HG03571 (cell line): ENCODE data around the gene SAP30BP.

Source experiments
- ATAC-seq: cut with Tn5 transposase; IDR thresholded peaks from one replicate; pipeline ENCODE4 v1.9.1; 2021; ENCODE audit not compliant: unreplicated experiment

SAP30BP gene

DNA sequence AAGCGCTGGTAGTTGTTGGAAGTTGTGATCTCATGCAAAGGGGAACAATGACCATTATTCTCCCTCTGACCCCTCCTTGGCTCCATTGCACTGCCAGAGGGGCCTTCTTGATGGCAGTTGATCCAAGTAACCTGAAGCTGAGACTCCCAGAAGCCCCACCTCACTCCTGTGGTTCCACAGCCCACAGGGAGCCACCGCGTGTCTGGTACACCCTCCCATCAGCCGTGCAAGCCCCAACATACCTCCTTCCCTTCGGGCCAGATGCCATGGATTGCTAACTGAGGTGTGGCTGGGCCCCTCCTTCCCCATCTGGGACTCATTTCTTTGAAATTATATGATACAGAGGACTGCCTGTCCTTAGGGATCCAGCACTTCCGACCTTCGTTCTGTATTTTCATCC lies 17.8 kb downstream of the SAP30BP start:
- no peak for ATAC-seq

DNA sequence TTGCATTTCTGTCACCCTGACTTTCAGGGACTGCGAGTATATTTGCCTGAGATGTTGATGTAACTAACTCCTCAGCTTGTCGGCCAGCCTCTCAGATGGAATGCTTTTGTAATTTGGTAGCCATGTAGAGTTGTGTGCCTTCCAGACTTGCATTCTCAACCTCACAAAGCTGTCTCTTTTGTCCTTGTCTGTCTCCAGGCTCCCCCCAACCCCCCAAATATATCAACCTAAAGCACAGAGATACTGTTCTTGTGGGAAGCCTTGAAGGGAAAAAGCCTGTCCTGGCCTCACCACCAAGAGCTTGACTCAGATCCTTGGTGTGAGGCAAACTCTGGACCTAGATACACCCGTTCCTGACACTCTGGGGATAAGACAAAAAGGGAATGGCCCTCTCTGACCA lies 18.4 kb downstream of the SAP30BP start:
- no peak for ATAC-seq

DNA sequence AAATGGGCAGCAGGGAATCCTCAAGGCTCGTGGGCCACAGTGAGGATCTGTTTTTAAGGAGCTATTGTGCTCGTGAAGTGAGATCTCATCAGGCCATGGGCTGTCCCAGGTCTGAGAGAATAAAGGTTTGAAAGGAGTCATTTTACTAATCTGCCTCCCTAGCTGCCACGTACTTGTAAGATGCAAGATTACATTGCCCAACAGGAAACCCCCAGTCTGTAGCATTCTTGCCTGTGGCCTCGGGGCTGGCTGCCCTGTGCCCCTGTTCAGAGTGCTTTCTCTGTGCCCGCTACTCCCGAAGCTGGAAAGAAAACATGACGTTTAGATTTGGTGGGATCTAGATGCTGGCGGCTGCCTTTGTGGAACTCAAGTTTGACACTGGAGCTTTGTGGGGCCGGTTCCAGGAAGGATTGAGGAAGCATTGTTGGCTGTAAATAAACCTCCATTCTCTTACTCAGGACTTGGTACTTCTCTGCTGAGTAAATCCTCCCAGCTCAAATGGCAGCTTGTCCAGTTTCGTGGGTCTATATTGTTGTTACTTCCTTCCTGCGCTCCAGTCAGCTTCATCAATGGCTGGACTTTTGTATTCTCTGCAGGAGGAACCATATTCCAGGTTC lies 21.2 kb downstream of the SAP30BP start:
- no peak for ATAC-seq

DNA sequence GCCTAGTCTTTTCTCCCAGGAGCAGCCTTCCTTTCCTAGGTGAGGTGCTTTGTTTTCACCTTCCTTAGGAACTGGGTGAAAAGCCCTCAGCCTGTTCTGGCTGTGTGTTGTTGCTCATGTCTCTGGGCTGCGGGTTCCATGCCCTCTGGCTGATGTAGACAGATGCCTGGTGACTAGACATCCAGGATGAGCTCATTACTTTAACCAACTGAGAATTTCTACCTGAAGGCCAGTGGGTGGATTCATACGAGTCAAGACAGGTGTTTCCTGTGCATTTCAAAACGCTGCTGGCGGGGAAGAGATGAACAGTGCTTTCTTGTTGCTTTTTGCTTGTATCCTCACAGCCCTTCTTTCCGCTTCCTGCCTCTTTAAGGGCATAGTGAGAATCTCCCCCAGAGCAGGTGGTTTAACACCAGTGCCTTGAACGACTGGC lies 22.3 kb downstream of the SAP30BP start:
- ATAC-seq = no peak

DNA sequence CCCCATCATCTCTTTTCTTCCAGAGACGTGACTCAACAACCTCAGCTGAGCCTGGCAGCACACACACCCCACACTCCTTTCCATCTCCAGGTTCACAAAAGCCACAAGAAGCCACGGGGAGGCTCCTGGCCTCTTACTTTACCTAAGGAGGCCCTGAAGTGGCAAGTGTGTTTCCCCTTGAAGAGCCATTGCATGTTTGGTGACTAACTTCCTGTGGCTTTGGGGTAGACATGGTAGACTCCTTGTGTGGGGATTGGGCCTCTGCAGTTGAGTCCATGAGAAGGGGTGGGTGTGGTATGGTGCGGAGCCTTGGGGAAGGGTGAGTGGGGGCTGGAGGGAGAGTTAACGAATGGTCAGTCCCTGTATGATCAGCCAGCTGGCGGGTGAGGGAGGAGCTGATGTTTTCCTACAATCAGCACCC lies 24.2 kb downstream of the SAP30BP start:
- no peak for ATAC-seq

DNA sequence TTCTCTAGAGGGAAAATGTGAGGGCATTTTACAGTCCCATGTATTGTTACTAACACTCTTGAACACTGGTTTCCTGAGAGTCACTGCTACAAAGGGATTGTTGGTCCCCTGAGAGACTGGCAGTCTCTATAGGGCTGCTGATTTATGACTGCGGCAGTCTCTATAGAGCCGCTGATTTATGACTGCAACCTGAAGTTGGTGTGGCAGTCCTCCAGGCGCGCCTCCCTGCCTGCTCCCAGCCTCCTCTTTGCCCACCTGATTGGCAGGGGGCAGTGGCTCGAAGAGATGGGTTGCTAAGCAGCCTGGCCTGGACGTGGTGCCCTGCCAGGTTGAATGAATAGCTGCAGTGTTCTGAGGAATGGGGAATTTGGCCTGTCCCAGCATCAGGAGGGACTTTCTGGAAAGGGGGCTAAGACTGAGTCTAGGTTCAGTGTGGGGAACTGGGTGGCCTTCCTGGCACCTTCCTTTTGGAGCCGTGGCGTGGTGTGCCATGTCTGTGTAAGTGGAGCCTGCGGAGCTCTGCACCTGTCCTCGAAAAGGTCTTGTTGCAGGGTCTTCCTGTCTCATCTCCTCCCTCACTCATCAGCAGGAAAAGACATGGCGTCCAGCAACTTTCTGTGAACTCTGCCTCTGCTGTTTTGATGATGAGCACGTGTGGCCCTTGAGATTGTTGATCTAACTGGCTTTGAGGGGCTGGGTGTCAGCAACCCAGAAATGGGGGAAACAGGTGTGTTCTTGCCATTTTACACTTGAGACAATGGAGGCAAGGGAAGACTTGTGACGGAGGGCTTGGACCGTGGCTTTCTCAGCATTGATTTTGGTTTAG lies 24.9 kb downstream of the SAP30BP start:
- ATAC-seq = no peak

GRCh38 chr17:75692976-75693375 lies 25.8 kb downstream of the SAP30BP start:
- no peak for ATAC-seq

DNA sequence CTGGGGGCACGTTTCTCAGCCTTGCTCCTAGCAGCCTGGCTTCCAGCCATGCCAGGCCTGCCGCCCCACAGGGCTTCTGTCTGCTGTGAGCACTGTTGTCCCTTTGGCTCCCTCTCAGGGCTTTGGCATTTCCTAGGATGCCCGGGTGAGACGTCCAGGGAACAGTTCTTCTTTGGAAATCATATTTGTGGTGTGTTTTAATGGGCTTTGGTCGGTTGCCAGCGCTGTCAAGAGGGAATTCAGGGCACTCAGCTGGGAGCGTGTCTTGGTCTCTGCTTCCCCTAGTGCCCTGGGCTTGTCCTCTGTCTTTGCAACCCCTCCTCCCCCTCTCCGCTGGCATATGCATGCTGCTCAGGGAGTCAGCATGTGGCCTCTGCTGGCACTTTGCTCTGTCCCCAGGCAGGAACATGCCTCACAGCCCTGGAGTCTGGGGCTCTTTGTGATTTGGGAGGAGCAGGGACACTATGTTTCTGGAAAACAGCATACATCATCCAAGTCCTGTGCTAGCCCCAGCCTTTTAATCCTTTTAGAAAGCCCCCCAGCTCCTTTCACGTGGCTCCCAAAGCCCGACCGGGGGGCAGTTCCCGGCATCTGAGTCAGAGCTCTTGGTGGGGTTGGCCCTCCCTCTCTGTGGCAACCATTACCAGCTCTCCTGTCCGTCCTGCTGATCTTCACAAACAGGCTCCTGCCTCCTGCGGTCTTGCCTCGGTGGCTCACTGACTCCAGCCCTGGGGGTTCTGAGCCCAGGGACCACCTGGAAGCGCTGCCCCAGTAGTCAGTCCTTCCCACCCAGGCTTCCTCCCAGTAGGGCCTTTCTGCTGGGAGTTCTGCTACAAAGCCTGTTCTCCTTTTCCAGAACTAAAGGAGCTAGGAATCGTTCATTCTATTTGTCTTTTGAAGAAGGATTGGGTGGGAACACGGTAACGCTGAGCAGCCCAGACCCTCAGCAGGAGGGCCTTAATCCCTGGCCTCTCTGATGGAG lies 26.7 kb downstream of the SAP30BP start:
- no peak for ATAC-seq

DNA sequence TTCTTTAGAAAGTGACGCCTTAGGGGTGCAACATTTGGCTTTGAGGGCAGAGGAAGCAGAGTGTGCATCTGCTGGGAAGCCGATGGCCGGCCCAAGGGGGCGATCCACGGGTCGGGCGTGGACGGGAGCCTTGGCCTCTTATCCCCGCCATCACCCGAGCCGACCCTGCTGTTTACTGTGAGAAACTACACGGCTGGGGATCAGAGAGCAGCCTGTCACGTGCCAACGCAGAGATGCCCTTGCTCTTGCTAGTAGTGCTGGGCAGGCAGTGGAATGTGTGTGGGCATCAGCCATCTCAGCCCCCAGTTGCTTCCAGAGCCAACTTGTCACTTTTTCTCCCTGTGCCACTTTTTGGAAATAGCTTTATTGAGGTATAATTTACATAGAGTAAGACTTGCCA lies 27.4 kb downstream of the SAP30BP start:
- ATAC-seq = no peak

- ATAC-seq = no peak
These were observed 28.1 kb downstream of the SAP30BP start for GRCh38 chr17:75695141-75695829.

DNA sequence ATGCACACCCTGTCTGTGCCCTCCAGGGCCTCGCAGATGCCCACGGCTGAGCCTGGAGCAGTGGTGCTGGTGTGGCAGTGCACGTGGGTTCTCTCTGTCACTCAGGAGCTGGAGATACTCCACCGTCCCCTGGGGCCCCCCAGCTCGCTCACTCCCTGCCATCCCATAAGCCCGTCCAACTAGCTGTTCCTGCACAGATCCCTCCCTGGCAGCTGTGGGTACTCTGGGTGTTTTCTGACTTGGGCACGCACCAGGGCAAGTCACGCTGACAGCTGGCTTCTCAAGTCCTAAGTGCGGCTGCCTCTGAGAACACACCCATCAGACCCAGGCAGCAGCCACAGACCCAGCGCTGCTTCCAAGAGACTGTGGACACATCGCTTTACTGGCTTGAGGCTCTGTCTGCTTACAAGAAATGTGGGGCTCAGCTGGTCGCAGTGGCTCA lies 28.7 kb downstream of the SAP30BP start:
- ATAC-seq = no peak

DNA sequence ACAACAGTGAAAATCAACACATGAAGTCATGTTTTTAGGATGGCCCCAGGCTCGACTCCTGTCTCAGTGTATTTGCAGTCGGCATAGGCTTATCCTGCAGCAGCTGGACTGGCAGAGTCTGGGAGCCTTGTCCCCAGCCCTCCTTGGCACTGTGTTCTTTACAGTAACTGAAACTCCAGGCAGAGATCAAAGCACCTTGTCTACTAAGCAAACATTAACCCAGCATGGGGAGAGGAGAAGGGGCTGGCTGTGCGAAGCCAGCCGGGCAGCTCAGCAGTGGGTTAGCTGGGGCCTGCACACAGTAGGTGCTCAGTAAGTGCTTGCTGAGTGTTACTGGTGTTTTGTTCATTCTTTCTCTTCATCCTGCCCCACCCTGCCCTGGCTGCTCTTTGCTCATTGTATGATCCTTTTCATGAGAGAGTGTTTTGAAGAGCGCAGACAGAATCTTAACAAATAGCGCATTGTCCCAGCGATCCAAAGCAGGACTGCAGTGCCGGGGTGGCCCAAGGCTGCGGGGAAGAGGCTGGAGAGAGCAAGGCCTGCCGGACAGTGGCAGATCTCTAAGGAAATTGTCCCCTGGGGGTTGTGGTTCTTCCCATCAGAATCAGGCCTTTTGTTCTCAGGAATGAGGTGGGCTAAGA lies 30.6 kb downstream of the SAP30BP start:
- ATAC-seq = no peak

- ATAC-seq = no peak
These were observed 31.5 kb downstream of the SAP30BP start for GRCh38 chr17:75698659-75699058.

GRCh38 chr17:75701288-75701687 lies 34.1 kb downstream of the SAP30BP start:
- no peak for ATAC-seq

GRCh38 chr17:75703191-75703590 lies 36.1 kb downstream of the SAP30BP start:
- ATAC-seq = no peak

DNA sequence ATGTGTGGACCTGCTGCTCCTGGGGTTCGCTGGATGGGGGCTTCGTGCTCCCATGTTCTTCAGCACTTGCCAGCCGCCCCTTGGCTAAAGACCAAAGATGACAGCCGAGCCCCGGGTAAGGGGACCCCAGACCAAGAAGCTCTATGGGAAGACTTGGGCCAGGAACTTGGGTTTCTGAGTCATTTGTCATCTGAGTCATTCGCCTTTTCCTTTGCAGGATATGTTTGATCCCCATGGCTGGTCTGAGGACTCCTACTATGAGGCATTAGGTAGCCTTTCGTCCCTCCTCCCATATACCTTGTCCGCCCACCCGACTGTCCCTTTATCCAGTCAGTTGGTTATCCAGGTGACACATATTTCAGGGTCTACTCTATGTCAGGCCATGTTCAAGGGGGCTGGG lies 36.5 kb downstream of the SAP30BP start:
- no peak for ATAC-seq

DNA sequence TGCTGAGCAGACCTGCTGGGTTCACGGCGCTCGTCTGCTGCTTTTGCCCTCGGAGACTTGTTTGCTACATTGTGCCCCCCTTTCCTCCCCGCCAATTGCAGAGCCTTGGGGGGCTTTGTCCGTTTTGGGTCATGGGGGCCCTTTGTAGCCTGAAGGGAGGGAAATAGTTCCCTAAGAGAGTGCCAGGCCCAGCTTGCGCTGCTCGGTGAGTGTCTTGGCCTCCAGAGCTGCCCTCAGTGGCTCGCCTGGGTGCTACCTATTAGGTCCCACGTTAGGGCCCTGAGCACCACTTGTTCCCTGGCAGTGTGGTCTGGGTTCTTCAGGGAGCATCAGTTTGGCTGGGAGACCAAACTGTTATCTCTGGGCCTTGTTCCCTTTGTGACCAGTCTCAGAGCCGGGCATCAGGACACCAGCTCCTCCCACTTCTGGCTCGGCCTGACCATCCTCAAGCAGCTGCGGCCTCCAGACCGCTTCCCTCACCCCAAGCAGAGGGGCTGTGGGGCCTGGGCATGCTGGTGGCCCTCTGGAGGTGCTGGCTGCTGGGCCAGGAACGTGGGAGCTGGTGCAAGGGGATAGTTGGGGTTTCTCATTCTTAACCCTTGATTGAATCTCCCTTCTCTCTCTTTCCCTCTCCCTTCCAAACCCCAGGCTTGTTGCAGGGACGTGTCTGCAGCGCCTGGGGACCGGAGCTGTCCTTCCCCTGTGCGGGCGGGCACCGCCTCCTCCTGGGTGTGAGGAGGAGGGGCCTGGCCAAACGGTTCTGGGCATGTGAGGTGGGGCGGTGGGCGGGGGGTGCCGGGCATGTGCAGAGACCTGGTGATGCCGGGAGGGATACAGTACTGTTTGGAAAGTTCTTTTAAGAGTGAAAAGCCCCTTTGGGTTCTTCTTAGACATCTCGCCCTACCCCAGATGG lies 38.1 kb downstream of the SAP30BP start:
- no peak for ATAC-seq

DNA sequence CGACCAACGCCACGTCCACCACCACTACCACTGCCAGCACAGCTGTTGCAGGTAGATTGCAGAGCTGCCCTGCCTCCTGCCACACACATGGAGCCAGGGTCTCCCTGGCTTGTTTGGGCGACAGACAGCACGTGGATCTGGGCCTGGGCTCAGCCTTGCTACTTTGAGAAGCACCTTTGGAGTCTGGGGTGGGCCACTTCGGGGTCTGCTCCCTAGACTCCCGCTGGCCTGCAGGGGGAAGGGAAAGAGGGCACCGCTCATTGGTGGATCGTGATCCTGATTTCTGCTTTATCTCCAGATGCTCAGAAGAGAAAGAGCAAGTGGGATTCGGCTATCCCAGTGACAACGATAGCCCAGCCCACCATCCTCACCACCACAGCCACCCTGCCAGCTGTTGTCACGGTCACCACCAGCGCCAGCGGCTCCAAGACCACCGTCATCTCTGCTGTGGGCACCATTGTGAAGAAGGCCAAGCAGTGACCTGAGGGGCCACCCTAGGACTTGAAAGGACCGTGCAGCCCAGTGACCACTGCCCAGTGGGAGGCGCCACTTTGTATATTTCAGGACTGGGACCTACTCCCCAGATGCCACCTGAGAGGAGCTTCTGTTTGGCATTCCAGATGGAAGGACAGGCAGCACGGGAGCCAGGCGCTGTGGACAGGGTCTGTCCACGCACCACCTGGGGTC lies 39.0 kb downstream of the SAP30BP start:
- no peak for ATAC-seq
